ENCODE data around the gene LEKR1.
"Not testable (repeated sequence)": the region's sequence is repeated elsewhere in the genome, so short reads cannot be mapped to it uniquely, and the experiment has no call there.

The LEKR1 gene

DNA sequence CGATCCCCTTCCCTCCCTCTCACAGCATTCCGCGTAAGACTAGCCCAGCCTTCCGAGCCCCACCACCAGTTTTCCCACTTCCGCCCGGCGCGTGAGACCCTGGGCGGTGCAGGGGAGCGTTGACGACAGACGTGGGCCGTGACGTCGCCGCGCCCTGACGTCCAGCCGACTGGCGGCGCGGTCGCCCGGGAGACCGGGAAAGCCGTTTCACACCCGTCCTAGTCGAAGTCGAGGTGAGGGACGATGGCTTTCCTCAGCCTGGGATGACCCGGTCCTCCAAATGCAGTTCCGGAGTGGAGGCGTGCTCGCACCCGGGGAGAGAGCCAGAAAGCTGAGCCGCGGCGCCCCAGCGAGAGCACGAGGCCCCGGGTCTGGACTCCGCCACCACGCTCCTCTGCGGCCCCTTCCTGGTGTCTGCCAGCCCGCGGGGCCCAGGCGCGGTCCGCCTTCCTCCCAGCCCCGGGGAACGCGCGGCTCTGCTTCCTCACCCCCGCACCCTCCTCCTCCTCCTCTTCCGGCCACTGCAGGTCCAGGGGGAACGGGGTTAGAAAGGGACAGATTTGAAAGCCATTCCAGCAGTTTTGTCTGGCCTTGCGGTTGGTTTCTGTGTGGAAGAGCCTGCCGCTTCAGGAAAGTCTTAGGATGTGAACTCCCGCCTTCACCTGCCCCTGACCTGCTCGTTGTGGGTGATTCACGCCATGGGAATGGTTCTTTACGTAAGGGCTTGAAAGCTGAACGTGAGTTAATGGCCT lies at the start of gene LEKR1:
LEKR1 (plus strand) TSS at position 210 of the 752 bp plus-strand sequence. CDS start 2,977 bp downstream, outside the sequence.
- peak; percentile 80 for DNase-seq (ENCODE audit: low read depth)

GRCh38 chr3:156776871-156777270 lies 49.3 kb upstream of the LEKR1 start:
- DNase-seq (ENCODE audit: low read depth) = no peak

DNA sequence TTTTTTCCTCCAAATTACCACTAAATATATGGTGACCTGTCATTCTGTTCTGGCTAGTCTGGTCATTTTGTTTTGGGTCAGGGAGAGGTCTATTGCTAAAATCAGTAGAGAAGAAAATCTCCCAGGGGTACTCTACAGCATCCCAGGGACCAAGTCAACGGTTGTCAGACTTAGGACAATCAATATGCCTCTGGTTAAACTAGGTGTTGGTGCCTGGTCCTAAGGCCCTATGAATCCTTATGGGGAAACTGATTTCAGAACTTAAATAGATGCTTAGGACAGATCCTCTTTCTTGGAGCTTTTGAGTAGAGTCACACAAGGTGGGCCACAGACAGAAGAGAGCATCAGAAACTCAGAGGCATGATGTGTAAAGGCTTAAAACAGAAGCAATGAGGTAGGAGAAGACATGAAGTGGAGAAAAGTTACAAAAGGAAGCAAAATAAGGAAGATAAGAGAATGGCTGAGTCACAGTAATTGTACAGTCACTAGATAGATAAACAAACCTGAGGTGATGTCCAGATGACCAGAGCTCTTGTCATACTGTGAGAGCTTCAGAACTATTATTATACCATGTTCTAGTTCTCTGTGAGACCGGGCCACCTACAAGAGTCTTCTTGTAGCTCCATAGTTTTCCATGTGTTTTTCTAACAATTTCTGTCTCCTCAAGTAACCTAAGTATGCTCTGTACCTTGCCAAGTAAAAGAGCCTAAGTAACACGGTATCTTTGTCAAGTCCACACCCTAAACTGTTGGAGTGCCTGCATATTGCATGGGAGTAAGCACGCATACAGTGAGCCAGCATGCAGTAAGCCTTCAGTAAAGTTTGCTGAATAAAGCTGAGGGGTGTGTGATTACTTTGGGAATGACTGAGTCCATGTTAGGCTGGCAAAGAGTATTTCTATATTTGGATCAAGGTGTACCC lies 44.6 kb upstream of the LEKR1 start:
- DNase-seq (ENCODE audit: low read depth) = no peak

GRCh38 chr3:156782319-156782718 lies 43.8 kb upstream of the LEKR1 start:
- DNase-seq (ENCODE audit: low read depth) = no peak

DNA sequence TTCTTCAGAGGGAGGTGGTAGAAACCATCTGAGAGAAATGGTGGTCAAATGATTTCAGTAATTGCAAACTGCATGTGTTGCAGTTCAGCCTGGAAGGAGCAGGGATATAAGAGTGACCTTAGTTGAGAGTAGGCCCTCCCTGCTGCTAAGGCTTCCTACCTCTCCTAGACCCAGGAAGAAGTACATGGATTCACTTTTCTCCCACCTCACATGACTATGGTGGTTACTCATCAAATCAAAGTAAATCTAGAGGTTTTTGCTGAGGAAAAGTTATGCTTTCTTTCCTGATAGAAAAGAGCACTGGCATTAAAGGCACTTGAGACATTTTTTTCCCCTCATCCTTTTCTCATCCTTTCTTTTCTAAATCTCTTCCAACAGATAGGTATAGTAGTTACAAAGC lies 43.2 kb upstream of the LEKR1 start:
- DNase-seq (ENCODE audit: low read depth) = no peak

DNA sequence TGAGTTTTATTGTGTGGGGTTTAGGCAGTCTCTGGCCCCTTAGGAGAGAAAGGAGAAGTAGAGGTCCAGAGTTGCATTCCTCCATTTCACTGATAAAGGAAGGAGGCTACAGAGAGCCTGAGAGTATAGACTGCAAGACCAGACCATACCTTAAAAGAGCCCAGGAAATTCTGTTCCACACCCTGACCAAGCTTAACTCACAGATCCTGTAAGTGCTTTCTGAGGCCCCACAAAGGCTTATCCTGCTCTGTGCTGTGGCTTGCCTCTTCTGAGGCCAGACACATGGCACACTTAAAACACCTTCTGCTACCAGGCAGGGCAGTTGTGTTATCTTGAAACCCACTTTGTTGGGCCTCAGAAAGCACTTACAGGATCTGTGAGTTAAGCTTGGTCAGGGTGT lies 39.2 kb upstream of the LEKR1 start:
- DNase-seq (ENCODE audit: low read depth) = no peak

DNA sequence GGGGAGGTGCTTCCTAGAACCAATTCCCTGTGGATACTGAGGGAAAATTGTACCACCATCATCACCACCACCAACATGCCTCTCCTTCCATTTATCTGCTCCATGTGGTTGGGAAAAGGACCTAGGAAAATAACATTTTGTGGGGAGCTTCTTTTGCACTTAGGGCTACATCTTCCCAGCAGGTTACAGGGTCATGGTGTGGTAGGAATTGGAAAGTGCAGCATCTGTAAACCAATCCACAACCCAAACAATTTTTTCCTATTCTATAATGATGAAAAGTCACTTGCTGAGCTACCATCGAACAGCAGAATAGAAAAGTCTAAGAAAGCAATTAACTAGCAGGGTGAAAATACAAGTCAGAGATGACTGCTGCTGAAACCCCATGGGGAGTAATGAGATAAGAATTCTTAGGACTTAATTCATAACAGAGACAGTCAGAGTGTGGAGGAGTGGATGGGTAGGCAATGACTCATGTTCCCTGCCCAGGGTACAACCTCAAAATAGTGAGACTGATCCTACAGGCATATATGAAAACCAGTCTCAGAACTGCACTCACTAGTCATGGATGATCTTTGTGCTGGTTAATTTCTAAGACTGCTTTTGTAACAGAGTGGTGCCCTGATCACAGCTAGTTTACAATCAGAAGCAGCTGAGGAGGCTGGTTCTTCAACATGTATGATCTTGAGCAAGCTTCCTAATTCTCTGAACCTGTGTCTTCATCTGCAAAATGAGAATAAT lies 38.1 kb upstream of the LEKR1 start:
- DNase-seq (ENCODE audit: low read depth) = peak; percentile 93

DNA sequence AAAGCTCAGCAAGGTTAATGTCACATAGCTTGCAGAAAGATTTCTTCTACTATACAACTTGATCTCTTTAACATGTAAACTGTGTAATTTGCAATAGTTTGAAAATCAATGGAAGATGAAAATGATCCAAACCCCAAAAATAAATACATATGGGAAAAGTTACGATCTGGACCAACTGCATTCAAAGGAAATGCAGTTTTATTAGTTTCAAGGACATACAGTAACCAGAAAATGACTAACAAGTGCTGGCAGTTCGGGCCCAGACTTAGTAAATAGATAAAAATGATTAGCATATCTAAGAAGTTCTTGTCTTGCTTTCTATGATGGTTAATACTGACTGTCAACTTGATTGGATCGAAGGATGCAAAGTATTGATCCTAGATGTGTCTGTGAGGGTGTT lies 37.3 kb upstream of the LEKR1 start:
- no peak for DNase-seq (ENCODE audit: low read depth)

- DNase-seq (ENCODE audit: low read depth) = no peak
These were observed 36.0 kb upstream of the LEKR1 start for GRCh38 chr3:156790156-156790555.

DNA sequence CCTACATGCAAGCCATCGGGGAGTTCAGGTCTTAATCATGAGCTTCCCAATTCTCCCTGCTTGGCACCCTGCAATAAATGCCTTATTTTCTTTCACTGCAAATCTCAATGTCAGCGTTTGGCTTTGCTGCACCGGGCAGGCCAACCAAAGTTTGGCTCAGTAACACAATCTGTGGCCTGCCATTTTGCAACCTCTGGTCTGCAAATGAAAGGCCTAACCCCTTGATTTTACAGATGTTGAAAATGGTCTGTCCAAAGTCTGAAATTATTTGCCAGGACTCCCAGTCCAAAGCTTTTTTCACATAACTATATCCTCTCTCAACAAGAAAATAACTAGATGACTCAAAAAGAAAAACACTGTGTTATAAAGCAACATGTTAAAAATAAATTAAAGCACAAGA lies 34.0 kb upstream of the LEKR1 start:
- no peak for DNase-seq (ENCODE audit: low read depth)

GRCh38 chr3:156792536-156792935 lies 33.6 kb upstream of the LEKR1 start:
- DNase-seq (ENCODE audit: low read depth) = no peak

- no peak for DNase-seq (ENCODE audit: low read depth)
These were observed 33.2 kb upstream of the LEKR1 start for GRCh38 chr3:156792945-156793344.

GRCh38 chr3:156793400-156793799 lies 32.8 kb upstream of the LEKR1 start:
- DNase-seq (ENCODE audit: low read depth) = no peak

DNA sequence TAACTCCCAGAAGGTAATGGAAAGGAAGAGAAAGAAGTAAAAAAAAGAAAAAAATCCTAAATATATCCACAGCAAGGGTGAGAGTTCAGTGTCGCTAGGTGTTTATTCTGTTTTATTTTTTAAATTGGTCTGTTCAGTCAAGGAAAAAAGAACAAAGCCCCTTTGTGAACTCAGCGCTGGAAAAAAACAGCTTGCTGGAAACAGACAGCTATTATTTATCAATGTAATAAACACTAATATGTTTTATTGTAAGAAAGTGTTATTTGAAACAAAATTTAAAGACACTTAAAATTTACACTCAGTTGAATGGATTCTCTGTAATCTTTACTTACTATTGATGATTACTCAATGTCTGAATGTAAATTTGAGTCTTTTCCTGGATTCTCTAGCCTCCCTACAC lies 32.3 kb upstream of the LEKR1 start:
- DNase-seq (ENCODE audit: low read depth) = no peak

DNA sequence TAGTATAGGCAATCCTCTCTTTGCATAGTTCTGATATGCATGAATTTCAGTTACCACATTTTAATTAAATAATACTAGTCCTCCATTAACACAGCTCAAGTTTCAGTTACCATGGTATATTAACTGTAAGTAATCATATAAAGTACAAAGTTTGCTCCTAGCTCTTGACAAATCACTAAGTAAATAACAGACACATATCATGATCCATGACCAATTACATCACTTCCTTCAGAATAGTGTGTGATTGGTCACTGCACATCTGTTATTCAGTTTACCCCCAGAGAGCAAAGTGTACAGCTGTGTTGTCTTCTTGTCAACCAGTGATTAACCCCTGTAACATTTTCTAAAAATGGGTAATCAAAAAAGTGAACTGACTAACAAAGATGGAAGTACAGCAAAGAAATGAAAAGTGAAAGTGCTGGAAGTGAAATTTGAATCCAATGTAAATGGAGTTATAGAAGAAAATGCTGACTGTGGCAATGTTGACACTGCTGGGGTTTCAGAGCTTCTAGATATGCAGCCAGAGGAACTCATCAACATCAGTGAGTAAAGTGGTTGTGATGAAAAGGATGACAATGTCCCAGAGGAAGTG lies 30.2 kb upstream of the LEKR1 start:
- DNase-seq (ENCODE audit: low read depth) = no peak

DNA sequence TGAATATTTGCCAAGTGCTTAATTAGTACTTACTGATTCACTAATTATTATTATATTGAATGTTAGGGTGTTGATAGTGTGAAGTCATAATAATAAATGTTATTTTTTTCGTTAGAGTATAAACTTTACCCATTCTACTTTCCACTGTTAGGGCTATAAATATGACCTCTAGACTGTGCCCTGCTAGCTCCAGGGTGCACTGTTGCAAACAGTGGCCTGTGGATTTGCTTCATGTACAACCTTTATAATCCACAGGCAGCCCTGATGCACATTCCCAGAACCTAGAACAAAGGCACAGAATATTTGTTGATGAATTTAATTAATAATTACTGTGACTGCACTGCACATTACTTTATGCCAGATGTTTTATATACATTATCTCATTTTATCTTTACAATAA lies 28.8 kb upstream of the LEKR1 start:
- DNase-seq (ENCODE audit: low read depth) = no peak

DNA sequence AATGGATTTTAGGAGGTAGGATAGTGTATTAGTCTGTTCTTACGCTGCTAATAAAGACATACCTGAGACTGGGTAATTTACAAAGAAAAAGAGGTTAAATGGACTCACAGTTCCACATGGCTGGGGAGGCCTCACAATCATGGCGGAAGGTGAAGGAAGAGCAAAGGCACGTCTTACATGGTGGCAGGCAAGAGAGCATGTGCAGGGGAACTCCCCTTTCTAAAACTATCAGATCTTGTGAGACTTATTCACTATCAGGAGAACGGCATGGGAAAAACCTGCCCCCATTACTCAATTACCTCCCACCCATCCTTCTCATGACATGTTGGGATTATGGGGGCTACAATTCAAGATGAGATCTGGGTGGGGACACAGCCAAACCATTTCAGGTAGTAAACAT lies 25.9 kb upstream of the LEKR1 start:
- not testable (repeated sequence) for DNase-seq (ENCODE audit: low read depth)

- DNase-seq (ENCODE audit: low read depth) = no peak
These were observed 24.4 kb upstream of the LEKR1 start for GRCh38 chr3:156801746-156802145.

DNA sequence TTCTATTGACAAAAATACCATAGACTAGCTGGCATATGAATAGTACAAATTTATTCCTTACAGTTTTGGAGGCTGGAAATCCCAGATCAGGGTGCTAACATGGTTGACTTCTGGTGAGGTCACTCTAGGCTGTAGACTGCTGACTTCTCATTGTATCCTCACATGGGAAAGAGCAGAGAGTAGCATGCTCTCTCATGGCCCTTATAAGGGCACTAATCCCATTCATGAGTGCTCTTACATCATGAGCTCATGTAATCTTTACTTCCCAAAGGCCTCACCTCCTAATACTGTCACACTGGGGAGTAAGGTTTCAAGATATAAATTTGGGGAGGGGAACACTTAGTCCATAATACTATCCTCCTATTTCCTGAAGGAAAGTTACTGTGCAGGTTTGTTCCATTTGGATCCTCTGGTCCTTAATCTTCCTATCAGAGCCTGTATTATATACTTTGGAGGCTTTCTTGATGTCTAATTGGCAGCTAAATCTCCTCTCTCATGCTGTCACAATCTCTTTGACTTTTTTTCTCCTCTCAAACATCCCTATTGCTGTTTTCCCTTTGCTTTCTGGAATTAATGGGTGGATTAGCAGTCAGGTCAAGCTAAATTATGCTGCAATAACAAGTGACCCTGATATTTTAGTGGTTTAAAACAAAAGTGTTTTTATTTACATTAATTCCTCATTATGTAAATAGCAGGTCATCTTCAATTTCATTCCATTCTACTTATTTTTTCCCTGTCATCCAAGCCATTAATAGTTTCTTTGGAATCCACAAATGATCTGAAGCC lies 23.1 kb upstream of the LEKR1 start:
- DNase-seq (ENCODE audit: low read depth) = no peak

- no peak for DNase-seq (ENCODE audit: low read depth)
These were observed 22.0 kb upstream of the LEKR1 start for GRCh38 chr3:156803952-156804741.

GRCh38 chr3:156806698-156807097 lies 19.5 kb upstream of the LEKR1 start:
- no peak for DNase-seq (ENCODE audit: low read depth)

Measured in HS-5 (cell line).